Measurements from ENCODE around the gene PRKCQ. TPM values are rescaled to one million over a fixed set of nuclear protein-coding genes. Genes with fewer than 3 reads are reported as not detected.
"Not testable (repeated sequence)": the region's sequence is repeated elsewhere in the genome, so short reads cannot be mapped to it uniquely, and the experiment has no call there.

PRKCQ gene
- total and polyA plus RNA-seq, 9 donors: 8.4 to 21.9 (median 14.7) TPM

DNA sequence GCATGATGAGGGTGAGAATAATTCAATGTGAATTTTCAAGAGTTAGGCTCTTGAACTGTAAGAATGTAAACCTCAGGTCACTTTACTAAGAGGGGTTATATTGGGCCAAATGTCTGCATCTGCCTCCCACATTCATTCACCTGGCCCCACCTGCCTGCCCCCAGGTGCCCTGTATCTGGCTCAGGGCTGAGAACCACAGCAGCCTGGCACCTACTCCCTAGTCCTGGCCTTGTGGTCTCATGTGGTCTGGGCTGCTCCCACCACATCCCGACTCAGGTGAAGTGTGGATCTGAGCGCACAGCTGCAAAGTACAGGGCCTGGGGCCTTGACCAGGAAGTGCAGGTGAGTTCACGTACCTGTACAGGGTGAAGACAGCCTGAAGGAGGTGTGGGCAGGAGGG lies 195.2 kb downstream of the PRKCQ start:
- H3K27me3 ChIP-seq (ENCODE audit: control insufficient read depth, insufficient read depth, low read length): peaks cover 2% of the 10 kb centered on the region
- no peaks in the 10 kb centered on the region for H3K36me3 ChIP-seq (ENCODE audit: control insufficient read depth, insufficient read depth, low read length)
- 90% methylated on average over 3 of the region's 3 CpGs for WGBS (ENCODE audit: insufficient coverage)
- H3K9me3 ChIP-seq (replicated peaks; ENCODE audit: control insufficient read depth, low read depth, low read length): peaks cover 18% of the 10 kb centered on the region
- no peak for DNase-seq
- peaks cover 14% of the 10 kb centered on the region for H3K4me1 ChIP-seq (ENCODE audit: control insufficient read depth, insufficient read depth, low read length)
- H3K27ac ChIP-seq (ENCODE audit: low read length): no peak overlapping the region
- no peak overlapping the region for H3K4me3 ChIP-seq (ENCODE audit: low read length)

DNA sequence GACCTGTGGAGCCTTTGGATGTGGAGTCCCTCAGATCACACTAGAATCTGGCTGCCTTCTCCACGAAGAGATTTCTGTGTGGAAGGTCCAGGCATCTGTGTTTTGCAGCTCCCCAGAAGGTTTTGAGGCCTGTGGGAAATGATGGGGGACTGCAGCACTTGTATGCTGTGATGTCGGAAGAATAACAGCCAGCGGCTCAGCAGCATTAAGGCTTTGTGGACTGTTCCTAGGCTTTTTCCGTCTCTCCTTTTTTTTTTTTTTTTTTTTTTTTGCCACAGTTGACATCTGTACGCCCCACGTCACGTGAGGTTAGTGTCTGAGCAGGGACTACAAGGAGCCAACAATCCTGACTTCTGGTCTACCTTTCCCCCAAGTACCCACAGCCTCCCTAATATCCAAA lies 196.0 kb downstream of the PRKCQ start:
- Histone ChIP-seq H3K27me3 (ENCODE audit: control insufficient read depth, insufficient read depth, low read length) (peaks cover 2% of the 10 kb centered on the region), H3K27ac (ENCODE audit: low read length) (no peak overlapping the region), H3K4me3 (ENCODE audit: low read length) (no peak overlapping the region), H3K9me3 (replicated peaks; ENCODE audit: control insufficient read depth, low read depth, low read length) (peaks cover 18% of the 10 kb centered on the region), H3K36me3 (ENCODE audit: control insufficient read depth, insufficient read depth, low read length) (no peaks in the 10 kb centered on the region), H3K4me1 (ENCODE audit: control insufficient read depth, insufficient read depth, low read length) (peaks cover 14% of the 10 kb centered on the region)
- 65% methylated on average over 4 of the region's 7 CpGs for WGBS (ENCODE audit: insufficient coverage)
- no peak for DNase-seq

DNA sequence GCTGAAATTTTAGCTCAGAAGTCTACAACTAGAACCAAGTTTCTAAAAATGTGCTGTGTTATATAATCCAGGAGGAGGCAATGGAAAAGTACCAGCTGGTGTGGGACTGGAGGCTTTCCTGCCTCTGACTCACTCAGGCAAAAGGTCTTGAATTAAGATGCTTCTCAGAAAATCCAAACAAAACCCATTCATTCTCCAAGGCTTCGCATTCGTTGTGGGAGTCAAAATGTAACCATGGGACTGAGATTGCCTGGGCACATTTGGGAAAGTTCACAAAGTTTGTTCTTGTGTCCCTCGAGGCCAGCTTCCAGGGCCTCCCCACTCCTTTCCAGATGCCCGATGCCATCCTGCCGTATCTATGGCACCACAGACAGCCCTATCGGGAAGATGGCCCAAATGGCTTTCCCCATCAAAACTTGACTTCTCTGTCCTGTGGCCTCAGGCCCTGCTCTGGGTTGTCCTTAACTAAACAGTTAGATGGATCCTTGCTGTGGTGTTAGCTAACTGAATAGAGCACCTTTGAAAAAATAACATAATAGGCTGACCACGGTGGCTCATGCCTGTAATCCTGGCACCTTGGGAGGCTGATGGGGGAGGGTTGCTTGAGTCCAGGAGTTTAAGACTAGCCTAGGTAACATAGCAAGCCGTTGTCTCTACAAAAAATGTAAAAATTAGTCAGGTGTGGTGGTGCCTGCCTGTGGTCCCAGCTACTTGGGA lies 196.8 kb downstream of the PRKCQ start:
- Histone ChIP-seq H3K9me3 (replicated peaks; ENCODE audit: control insufficient read depth, low read depth, low read length) (peaks cover 11% of the 10 kb centered on the region), H3K27me3 (ENCODE audit: control insufficient read depth, insufficient read depth, low read length) (peaks cover 2% of the 10 kb centered on the region), H3K4me3 (ENCODE audit: low read length) (no peak overlapping the region), H3K36me3 (ENCODE audit: control insufficient read depth, insufficient read depth, low read length) (no peaks in the 10 kb centered on the region), H3K27ac (ENCODE audit: low read length) (no peak overlapping the region), H3K4me1 (ENCODE audit: control insufficient read depth, insufficient read depth, low read length) (peaks cover 14% of the 10 kb centered on the region)
- WGBS (ENCODE audit: insufficient coverage): 85% methylated on average over 3 of the region's 8 CpGs
- DNase-seq: no peak

DNA sequence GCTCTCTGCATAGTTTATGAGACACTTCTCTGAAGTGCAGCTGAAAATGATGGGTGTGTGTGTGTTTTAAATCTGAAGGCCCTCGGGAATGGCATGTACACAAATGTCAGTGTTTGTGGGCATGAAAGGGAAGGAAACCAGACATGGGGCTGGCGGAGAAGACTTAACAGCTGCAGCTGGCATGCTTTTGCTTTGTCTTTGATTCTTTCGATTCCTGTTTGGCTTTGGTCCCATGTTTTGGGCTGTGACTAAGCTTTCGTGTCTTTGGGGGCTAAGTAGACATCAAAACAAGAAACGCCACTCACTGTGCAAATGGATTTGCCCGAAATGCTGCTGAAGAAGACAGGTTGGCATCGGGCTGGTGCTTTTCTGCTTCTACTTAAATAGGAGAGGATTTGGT lies 198.0 kb downstream of the PRKCQ start:
- H3K4me1 ChIP-seq (ENCODE audit: control insufficient read depth, insufficient read depth, low read length): peaks cover 14% of the 10 kb centered on the region
- no peak overlapping the region for H3K4me3 ChIP-seq (ENCODE audit: low read length)
- 52% methylated on average over 7 of the region's 7 CpGs for WGBS (ENCODE audit: insufficient coverage)

DNA sequence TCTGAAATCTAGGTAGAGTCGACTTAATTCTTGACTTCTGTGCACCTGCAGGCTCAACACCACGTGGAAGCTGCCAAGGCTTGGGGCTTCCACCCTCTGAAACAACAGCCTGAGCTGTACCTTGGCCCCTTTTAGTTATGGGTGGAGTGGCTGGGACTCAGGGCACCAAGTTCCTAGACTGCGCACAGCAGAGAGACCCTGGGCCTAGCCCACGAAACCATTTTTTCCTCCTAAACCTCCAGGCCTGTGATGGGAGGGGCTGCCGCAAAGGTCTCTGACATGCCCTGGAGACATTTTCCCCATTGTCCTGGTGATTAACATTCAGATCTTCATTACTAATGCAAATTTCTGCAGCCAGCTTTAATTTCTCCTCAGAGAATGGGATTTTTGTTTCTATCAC lies 199.6 kb downstream of the PRKCQ start:
- Histone ChIP-seq H3K4me1 (ENCODE audit: control insufficient read depth, insufficient read depth, low read length) (peaks cover 14% of the 10 kb centered on the region), H3K9me3 (replicated peaks; ENCODE audit: control insufficient read depth, low read depth, low read length) (peaks cover 11% of the 10 kb centered on the region)
- H3K4me3 ChIP-seq (ENCODE audit: low read length); H3K27ac ChIP-seq (ENCODE audit: low read length); H3K36me3 ChIP-seq (ENCODE audit: control insufficient read depth, insufficient read depth, low read length); DNase-seq; H3K27me3 ChIP-seq (ENCODE audit: control insufficient read depth, insufficient read depth, low read length): not testable (repeated sequence)
- WGBS (ENCODE audit: insufficient coverage): 84% methylated on average over 2 of the region's 5 CpGs

More for the DNA sequence above, 198.0 kb downstream of the PRKCQ start:
- H3K27ac ChIP-seq (ENCODE audit: low read length): peak overlapping the region; percentile 35
- H3K9me3 ChIP-seq (replicated peaks; ENCODE audit: control insufficient read depth, low read depth, low read length): peaks cover 11% of the 10 kb centered on the region
- H3K27me3 ChIP-seq (ENCODE audit: control insufficient read depth, insufficient read depth, low read length): peaks cover 2% of the 10 kb centered on the region
- H3K36me3 ChIP-seq (ENCODE audit: control insufficient read depth, insufficient read depth, low read length): no peaks in the 10 kb centered on the region
- peak; percentile 88 for DNase-seq

DNA sequence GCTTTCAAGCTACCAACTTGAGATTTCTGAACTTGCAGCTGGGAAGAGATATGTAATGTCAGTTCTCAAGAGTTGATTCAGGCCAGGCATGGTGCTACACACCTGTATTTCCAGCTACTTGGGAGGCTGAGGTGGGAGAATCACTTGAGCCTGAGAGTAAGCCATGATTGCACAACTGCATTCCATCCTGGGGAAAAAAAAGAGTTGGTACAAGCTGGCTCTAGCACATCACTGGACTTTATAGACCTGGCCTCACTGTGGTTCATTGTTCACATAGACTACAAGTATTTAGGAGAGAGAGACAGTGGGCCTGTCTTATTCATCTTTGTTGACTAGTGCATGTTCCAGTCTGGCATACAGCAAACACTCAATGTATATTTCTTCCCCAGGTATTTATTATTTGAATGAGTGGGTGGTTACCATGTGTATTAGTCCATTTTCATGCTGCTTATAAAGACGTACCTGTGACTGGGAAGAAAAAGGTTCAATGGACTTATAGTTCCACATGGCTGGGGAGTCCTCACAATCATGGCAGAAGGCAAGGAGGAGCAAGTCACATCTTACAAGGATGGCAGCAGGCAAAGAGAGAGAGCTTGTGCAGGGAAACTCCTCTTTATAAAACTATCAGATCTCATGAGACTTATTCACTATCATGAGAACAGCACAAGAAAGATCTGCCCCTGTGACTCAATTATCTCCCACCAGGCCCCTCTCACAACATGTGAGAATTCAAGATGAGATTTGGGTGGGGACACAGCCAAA lies 200.9 kb downstream of the PRKCQ start:
- Histone ChIP-seq H3K4me3 (ENCODE audit: low read length) (no peak overlapping the region), H3K27ac (ENCODE audit: low read length) (no peak overlapping the region), H3K4me1 (ENCODE audit: control insufficient read depth, insufficient read depth, low read length) (peaks cover 14% of the 10 kb centered on the region), H3K27me3 (ENCODE audit: control insufficient read depth, insufficient read depth, low read length) (peaks cover 2% of the 10 kb centered on the region), H3K9me3 (replicated peaks; ENCODE audit: control insufficient read depth, low read depth, low read length) (peaks cover 11% of the 10 kb centered on the region), H3K36me3 (ENCODE audit: control insufficient read depth, insufficient read depth, low read length) (no peaks in the 10 kb centered on the region)
- WGBS (ENCODE audit: insufficient coverage): 60% methylated on average over 1 of the region's 1 CpG
- DNase-seq: no peak

Measured in muscle of leg (tissue), 11 donors.